ENCODE data around the gene OSBPL9. TPM values are rescaled to one million over a fixed set of nuclear protein-coding genes. Genes with fewer than 3 reads are reported as not detected.
A peak's percentile ranks its signal among the peaks of the same experiment; 100 is the strongest.

The OSBPL9 gene
- total and polyA plus RNA-seq, 2 experiments from 2014 or later: 82.7 to 102 TPM

DNA sequence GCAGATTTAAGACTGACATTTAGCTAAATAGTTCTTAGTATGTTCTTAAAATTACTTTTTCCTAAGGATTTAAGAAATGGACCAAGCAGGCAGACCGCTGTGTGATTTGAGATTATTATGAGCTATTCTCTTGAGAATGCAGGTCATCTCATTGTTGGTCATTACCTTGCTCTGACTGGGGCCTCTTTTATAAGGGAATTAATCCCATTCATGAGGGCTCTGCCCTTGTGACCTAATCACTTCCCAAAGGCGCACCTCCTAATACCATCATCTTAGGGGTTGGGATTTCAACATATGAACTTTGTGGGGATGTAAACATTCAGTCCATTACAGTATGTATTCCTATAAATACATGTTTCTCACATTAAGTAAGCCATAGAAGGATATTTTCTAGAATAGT, 24.2 kb downstream of the OSBPL9 start (continued):
- TF ChIP-seq, protein P1, sequence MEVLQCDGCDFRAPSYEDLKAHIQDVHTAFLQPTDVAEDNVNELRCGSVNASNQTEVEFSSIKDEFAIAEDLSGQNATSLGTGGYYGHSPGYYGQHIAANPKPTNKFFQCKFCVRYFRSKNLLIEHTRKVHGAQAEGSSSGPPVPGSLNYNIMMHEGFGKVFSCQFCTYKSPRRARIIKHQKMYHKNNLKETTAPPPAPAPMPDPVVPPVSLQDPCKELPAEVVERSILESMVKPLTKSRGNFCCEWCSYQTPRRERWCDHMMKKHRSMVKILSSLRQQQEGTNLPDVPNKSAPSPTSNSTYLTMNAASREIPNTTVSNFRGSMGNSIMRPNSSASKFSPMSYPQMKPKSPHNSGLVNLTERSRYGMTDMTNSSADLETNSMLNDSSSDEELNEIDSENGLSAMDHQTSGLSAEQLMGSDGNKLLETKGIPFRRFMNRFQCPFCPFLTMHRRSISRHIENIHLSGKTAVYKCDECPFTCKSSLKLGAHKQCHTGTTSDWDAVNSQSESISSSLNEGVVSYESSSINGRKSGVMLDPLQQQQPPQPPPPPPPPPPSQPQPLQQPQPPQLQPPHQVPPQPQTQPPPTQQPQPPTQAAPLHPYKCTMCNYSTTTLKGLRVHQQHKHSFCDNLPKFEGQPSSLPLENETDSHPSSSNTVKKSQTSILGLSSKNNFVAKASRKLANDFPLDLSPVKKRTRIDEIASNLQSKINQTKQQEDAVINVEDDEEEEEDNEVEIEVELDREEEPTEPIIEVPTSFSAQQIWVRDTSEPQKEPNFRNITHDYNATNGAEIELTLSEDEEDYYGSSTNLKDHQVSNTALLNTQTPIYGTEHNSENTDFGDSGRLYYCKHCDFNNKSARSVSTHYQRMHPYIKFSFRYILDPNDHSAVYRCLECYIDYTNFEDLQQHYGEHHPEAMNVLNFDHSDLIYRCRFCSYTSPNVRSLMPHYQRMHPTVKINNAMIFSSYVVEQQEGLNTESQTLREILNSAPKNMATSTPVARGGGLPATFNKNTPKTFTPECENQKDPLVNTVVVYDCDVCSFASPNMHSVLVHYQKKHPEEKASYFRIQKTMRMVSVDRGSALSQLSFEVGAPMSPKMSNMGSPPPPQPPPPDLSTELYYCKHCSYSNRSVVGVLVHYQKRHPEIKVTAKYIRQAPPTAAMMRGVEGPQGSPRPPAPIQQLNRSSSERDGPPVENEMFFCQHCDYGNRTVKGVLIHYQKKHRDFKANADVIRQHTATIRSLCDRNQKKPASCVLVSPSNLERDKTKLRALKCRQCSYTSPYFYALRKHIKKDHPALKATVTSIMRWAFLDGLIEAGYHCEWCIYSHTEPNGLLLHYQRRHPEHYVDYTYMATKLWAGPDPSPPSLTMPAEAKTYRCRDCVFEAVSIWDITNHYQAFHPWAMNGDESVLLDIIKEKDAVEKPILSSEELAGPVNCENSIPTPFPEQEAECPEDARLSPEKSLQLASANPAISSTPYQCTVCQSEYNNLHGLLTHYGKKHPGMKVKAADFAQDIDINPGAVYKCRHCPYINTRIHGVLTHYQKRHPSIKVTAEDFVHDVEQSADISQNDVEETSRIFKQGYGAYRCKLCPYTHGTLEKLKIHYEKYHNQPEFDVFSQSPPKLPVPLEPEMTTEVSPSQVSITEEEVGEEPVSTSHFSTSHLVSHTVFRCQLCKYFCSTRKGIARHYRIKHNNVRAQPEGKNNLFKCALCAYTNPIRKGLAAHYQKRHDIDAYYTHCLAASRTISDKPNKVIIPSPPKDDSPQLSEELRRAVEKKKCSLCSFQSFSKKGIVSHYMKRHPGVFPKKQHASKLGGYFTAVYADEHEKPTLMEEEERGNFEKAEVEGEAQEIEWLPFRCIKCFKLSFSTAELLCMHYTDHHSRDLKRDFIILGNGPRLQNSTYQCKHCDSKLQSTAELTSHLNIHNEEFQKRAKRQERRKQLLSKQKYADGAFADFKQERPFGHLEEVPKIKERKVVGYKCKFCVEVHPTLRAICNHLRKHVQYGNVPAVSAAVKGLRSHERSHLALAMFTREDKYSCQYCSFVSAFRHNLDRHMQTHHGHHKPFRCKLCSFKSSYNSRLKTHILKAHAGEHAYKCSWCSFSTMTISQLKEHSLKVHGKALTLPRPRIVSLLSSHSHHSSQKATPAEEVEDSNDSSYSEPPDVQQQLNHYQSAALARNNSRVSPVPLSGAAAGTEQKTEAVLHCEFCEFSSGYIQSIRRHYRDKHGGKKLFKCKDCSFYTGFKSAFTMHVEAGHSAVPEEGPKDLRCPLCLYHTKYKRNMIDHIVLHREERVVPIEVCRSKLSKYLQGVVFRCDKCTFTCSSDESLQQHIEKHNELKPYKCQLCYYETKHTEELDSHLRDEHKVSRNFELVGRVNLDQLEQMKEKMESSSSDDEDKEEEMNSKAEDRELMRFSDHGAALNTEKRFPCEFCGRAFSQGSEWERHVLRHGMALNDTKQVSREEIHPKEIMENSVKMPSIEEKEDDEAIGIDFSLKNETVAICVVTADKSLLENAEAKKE (CRISPR knock-in tag; IDR thresholded peaks at IDR 0.05): no peak
- TF ChIP-seq EZH2 (IDR thresholded peaks at IDR 0.05; ENCODE audit: low read depth, unreplicated experiment) (no peak), ETS1 (IDR thresholded peaks at IDR 0.05) (no peak), CREB1 (CRISPR knock-in tag; IDR thresholded peaks at IDR 0.05; ENCODE audit: low read depth) (no peak)

DNA sequence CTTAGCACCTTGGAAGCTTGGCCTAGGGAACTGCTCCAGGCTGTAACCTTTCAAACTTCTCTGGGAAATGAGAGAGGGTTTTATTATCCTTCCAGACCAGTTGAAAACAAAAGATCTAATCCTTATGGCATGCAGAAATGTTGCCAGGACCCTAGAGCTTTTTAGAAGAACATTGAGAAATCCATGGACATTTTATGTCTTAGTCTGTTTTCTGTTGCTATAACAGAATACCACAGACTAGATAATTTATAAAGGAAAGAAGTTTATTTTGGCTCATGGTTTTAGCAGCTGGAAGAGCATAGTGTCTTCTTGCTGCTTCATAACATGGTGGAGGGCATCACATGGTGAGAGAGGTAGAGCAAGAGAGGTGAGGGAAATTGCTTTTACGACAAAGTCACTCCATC, 25.8 kb downstream of the OSBPL9 start:
- no peak overlapping the region for H2AFZ ChIP-seq
- no peak overlapping the region for H3K4me3 Mint-ChIP-seq
- no peak overlapping the region for H3K27ac Mint-ChIP-seq
- no peak overlapping the region for H3K4me2 ChIP-seq
- no peaks in the 10 kb centered on the region for H3K27me3 ChIP-seq (ENCODE audit: insufficient read depth)
- no peak overlapping the region for H3K4me3 ChIP-seq
- no peaks in the 10 kb centered on the region for H3F3A ChIP-seq (replicated peaks; ENCODE audit: low read depth)
- H3K9me2 ChIP-seq (ENCODE audit: insufficient read depth): no peaks in the 10 kb centered on the region
- peaks cover 6% of the 10 kb centered on the region; the same call in 2 of the 3 replicates for H3K4me1 Mint-ChIP-seq
- TF ChIP-seq CREB1 (CRISPR knock-in tag; IDR thresholded peaks at IDR 0.05; ENCODE audit: low read depth): no peak
- TF ChIP-seq JUNB (IDR thresholded peaks at IDR 0.05; ENCODE audit: unreplicated experiment): no peak
- TF ChIP-seq EZH2phosphoT487 (IDR thresholded peaks at IDR 0.05; ENCODE audit: unreplicated experiment): no peak
- TF ChIP-seq ZNF114 (CRISPR knock-in tag; IDR thresholded peaks at IDR 0.05): no peak
- no peak for TF ChIP-seq POLR2AphosphoS5 (IDR thresholded peaks at IDR 0.05; ENCODE audit: low read depth)
- TF ChIP-seq STAT1 (IDR thresholded peaks at IDR 0.05; ENCODE audit: unreplicated experiment): no peak
- no peak for ATAC-seq
- H3K36me3 ChIP-seq (ENCODE audit: insufficient read depth): no peaks in the 10 kb centered on the region
- no peak for DNase-seq (ENCODE audit: low spot score)
- H3K36me3 Mint-ChIP-seq (ENCODE audit: low read depth): no peaks in the 10 kb centered on the region
- H3K79me2 ChIP-seq (replicated peaks; ENCODE audit: insufficient read depth): peaks cover 25% of the 10 kb centered on the region
- peaks cover 16% of the 10 kb centered on the region; the same call in 1 of the 2 replicates for H3K4me1 ChIP-seq (ENCODE audit: insufficient read depth)
- H3K27ac ChIP-seq (ENCODE audit: low read depth): peak overlapping the region; percentile 26; the same call in 1 of the 2 replicates
- H4K20me1 ChIP-seq (replicated peaks; ENCODE audit: insufficient read depth): no peaks in the 10 kb centered on the region
- peaks cover 2% of the 10 kb centered on the region for H3K27me3 Mint-ChIP-seq (ENCODE audit: insufficient read depth, low read depth, poor library complexity)
- no peaks in the 10 kb centered on the region for H3K9me3 Mint-ChIP-seq
